GM06990 (cell line): ENCODE results near the gene ABLIM3.

Experiments used
- DNase-seq: peaks from one replicate; pipeline ENCODE4 v3.0.0-alpha.2; 2011; ENCODE audit not compliant: insufficient read length; ENCODE audit errors: extremely low read depth
- H3K27me3 ChIP-seq: replicated peaks from 2 replicates; pipeline ENCODE4 v1.6.0; 2011; ENCODE audit warnings: low read length; ENCODE audit not compliant: control insufficient read depth, insufficient read depth
- H3K36me3 ChIP-seq: 2 replicates; pipeline ENCODE4 v1.5.1; 2011; ENCODE audit warnings: low read length; ENCODE audit not compliant: control insufficient read depth, insufficient read depth
- H3K4me3 ChIP-seq: replicated peaks from 2 replicates; pipeline ENCODE4 v1.5.1; 2011; ENCODE audit warnings: low read depth, mild to moderate bottlenecking, control low read depth, low read length
- TF ChIP-seq, protein P1 (sequence below): IDR thresholded peaks from 2 replicates; pipeline ENCODE4 v1.5.1; 2011; ENCODE audit warnings: low read length, control low read depth, mild to moderate bottlenecking, inconsistent platforms; ENCODE audit not compliant: insufficient read depth, poor library complexity, severe bottlenecking

The ABLIM3 gene

DNA sequence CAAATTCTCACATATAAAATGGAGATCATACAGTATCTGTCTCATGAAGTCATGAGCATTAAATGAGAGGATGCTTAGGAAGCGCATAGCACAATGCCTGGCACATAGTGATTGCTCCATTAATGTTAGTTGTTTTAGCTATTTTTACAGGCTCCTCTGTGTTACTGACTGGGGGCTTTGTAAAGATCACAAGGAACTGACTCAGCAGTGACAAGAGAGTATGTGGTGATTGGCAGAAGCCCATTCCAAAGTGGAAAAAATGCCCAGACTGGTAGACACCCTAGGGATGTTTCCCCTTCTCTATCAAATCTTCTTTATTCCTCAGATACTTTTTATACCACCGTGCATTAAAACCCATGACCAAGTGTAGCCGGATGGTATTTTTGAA is 33.5 kb downstream of the ABLIM3 start:
- H3K27me3 ChIP-seq: no peaks in the 10 kb centered on the region; the same call in 1 of the 2 replicates
- DNase-seq: no peak
- TF ChIP-seq, protein P1, sequence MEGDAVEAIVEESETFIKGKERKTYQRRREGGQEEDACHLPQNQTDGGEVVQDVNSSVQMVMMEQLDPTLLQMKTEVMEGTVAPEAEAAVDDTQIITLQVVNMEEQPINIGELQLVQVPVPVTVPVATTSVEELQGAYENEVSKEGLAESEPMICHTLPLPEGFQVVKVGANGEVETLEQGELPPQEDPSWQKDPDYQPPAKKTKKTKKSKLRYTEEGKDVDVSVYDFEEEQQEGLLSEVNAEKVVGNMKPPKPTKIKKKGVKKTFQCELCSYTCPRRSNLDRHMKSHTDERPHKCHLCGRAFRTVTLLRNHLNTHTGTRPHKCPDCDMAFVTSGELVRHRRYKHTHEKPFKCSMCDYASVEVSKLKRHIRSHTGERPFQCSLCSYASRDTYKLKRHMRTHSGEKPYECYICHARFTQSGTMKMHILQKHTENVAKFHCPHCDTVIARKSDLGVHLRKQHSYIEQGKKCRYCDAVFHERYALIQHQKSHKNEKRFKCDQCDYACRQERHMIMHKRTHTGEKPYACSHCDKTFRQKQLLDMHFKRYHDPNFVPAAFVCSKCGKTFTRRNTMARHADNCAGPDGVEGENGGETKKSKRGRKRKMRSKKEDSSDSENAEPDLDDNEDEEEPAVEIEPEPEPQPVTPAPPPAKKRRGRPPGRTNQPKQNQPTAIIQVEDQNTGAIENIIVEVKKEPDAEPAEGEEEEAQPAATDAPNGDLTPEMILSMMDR: no peak
- H3K4me3 ChIP-seq: no peak overlapping the region
- H3K36me3 ChIP-seq: no peaks in the 10 kb centered on the region

DNA sequence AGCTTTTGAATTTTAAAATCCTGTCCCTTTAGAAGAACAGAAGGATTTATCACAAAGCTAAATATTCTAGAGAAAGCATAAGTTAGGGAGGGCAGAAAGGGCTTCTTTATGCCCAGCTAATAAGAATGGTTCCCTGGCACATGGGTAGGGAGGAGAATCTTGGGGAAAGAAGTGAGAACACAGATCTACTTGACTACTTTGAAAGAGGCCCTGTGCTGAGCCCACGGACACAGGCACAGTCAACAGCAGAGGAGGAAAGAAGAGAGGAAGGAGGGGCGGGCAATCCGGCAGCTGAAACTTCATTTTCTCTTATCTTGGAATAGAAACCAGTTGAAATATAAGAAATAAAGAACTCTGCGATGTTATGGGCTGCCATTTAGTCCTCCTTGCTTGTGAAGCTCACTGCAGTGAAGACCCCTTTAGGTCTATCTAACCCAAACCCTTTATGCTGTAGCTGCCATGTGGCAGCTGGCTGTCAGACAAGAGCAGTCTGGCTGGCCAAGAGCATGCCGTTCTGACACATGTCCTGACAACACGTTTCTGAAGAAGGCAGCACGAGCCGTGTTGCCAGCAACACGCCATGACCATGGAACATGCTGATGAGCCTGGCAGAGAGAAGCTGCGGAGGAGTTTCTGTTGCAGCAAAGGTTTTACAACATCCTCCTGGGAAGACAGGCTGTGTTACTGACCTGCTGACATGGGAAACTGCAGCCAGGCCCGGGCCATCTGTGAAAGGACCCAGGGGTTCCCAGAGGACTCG is 34.2 kb downstream of the ABLIM3 start:
- TF ChIP-seq, protein P1: no peak
- no peaks in the 10 kb centered on the region for H3K36me3 ChIP-seq
- no peak overlapping the region for H3K4me3 ChIP-seq
- DNase-seq: no peak
- no peaks in the 10 kb centered on the region; the same call in 1 of the 2 replicates for H3K27me3 ChIP-seq

DNA sequence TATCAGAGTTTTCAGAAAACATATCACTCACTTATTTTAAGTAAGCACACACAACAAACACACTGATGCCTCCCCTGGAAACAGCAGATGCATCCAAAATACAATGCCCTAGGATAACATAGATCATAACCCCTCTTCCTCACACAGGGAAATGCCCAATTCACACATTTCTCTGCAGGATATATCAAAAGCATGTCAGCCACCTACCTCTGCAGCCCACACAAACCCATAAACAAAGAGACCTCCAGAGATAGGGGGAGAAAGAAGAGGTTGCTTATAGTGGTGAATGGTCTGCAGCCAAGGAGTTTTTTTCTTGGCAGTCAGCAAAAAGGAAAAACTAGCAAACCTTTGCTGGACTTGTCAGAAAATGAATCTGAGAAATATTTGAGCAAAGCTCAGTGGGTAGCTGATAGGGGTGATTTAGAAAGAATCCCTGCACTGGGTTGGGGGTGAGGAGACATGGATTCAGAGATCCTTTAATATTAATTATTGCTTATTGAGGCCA is 36.1 kb downstream of the ABLIM3 start:
- no peak for DNase-seq
- Histone ChIP-seq H3K36me3 (no peaks in the 10 kb centered on the region), H3K4me3 (no peak overlapping the region), H3K27me3 (no peaks in the 10 kb centered on the region; the same call in 1 of the 2 replicates)
- TF ChIP-seq, protein P1: no peak

DNA sequence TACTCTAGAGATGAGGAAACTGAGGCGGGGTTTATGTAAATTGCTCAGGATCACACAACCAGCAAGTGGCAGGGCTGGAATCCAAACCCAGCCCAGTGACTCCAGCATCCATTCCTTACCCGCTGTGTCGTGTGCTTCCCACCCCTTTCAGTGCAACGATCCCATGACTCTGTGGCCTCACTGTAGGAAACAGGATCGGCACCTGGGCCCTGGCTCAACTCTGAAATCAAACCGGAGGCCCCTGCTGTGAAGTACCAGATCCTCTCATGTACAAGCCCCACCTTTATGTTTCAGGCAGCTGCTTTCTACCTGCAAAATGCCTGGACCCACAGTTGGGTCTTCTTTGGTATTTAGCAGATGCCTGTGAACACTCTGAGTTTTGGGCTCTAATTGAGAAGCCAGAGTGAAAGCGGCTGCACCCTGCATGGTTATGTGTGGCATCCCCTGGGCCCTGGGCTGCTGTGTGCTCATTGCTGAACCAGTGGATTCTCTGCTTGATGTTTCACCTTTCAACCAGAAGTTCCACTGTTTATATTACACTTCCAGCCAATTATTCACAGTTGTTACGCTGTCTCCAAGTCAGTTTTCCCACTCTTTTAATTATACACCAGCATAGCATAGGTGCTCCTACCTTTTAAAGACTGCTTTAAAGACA is 36.7 kb downstream of the ABLIM3 start:
- DNase-seq: no peak
- Histone ChIP-seq H3K27me3 (no peaks in the 10 kb centered on the region; the same call in 1 of the 2 replicates), H3K36me3 (no peaks in the 10 kb centered on the region), H3K4me3 (no peak overlapping the region)
- TF ChIP-seq, protein P1: no peak

DNA sequence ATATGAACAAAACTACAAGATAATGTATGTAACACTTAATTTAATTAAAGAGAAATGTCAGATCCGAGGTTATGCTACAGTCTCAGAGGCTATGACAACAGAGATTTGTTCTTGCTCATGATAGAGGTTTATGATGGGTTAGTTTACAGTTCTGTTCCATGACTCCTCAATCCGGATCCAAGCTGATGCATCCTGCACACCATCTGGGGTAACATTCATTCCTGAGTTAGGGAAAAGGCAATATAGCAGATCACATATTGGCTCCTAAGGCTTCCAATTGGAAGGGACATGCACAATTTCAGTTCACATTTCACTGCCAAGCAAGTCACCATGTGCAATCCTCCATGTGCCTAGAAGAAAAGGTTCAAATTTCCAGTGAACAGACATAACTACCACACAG is 40.4 kb downstream of the ABLIM3 start:
- DNase-seq: no peak
- TF ChIP-seq, protein P1: no peak
- Histone ChIP-seq H3K27me3 (no peaks in the 10 kb centered on the region; the same call in 1 of the 2 replicates), H3K4me3 (no peak overlapping the region), H3K36me3 (no peaks in the 10 kb centered on the region)
